Cortex of kidney (tissue), 1 donor: ENCODE data around the gene CD2BP2.
"Not testable (repeated sequence)": the region's sequence is repeated elsewhere in the genome, so short reads cannot be mapped to it uniquely, and the experiment has no call there.

Experiments used
- DNase-seq: peaks from one replicate; lab custom pipeline; 2025; lab: John Stamatoyannopoulos, UW

CD2BP2 gene

DNA sequence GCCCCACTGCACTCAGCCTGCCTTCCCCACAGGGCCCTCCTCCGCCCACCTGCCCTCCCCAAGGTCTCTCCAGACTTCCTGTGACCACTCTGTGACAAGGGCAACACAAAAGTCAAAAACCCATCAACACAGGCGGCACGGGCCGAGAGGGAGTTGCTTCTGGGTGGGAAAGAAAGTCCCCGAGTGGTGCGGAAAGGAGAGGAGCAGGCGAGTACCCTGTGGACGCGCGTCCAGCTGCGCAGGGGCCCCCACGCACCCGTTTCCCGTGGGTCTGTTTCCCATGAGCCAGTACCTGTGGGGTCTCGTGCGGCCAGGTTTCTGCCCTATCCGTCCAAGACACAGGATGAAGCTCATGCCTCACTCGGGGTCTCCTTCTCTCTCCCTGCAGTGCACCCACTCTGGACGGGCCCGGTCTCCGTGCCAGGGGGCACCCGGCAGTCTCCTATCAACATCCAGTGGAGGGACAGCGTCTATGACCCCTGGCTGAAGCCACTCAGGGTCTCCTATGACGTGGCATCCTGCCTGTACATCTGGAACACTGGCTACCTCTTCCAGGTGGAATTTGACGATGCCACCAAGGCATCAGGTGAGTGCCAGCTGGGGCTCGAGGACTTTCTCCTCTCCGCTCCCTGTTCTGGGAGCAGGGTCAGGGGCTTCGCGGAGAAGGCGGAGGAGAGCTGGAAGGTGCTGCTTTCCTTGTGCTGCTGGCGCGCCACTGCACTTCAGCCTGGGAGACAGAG is 12.2 kb downstream of the CD2BP2 start:
- no peak for DNase-seq

DNA sequence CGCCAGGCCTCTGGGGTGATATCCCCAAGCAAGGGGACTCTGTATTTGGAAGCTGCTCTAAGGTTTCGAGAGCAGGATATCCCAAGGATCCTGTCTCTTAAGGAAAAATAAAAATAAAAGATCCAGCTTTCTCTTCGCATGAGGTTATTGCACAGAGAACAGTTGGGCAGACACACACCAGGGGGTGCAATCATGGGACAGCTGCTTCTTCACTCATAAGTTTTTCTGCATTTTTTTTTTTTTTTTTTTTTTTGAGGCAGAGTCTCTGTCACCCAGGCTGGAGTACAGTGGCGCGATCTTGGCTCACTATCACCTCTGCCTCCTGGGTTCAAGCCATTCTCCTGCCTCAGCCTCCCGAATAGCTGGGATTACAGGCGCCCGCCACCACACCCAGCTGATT is 13.1 kb downstream of the CD2BP2 start:
- not testable (repeated sequence) for DNase-seq

DNA sequence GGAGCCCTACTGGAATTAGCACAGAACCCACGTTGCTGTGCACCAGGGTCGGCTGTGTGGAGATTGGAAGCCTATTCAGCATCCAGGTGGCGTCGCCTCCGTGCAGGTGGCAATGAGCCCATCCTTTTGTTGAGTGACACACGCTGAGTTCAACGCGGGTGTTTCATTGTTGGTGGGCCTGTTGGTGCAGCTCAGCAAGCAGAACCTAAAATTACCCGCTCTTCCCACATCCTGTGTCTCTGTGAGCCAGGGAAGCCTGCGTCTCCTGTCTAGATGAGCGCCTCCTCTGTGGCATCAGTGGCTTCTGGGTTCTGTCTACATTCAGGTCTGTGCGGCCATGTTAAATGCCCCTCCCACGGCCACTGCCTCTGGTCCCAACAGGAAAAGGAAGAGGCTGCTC is 14.5 kb downstream of the CD2BP2 start:
- no peak for DNase-seq

DNA sequence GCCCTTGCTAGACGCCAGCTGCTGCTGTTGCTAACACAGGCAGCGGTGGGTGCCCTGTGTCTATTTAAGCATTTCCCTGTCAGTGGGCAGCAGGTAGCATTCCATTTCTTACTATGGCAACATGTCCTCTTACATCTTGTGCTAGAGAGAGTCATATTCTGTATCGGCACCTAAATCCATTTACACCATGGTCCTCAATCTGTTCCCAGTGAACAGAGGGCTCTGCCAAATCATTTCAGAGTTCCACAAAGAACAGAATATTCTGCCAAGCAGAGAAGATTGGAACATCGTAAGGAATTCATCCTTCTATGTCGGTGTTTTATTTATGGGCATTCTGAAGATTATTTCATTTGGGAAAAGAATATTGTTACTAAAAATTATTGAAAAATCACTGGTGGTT is 16.4 kb downstream of the CD2BP2 start:
- not testable (repeated sequence) for DNase-seq

DNA sequence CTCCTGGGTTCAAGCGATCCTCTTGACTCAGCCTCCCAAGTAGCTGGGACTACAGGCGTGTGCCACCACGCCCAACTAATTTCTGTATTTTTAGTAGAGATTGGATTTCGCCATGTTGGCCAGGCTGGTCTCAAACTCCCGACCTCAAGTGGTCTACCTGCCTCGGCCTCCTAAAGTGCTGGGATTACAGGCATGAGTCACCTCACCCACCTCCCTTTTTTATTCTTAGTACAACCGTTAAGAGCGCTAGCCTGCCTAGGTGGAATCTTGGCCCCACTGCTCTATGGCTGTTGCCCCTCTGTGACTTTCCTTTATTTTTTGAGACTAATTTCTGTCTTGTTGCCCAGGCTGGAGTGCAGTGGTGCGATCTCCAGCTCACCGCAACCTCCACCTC is 17.1 kb downstream of the CD2BP2 start:
- DNase-seq: not testable (repeated sequence)

DNA sequence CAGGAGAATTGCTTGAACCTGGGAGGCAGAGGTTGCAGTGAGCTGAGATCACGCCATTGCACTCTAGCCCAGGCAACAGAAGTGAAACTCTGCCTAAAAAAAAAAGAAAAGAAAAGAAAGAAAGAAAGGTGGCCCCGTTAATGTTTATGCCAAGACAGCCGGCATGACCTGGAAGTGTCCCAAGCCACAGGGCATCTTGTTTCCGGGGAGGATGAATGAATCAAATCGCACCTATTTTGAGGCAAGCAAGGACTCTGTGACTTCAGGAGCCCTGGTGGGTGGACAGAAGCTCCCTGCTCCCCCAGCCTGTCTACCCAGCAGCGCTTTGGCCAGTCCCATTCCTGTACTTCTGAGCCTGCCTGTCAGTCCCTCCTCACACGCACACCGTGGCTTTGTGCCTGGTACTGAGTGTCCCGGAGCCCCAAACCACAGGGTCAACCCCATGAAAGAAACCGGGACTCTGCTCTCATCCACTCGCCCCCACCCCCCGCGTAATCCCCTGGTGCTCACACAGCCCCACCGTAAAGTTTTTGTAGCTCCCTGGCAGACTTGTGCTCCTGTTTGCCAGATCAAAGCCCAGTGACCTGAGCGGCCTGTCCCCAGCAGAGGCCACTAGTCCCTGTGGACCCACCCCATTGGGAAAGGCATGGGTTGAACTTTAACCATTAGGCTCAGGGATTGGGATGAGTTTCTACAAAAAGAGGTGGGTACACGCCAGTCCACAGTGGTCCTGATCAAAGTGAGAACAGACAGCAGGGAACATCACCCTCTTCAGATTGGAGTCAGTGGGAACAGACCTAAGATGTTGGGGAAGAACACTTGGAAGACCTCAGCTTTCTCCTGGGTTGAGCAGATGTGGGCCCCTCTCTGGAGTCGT is 19.3 kb downstream of the CD2BP2 start:
- DNase-seq: no peak

DNA sequence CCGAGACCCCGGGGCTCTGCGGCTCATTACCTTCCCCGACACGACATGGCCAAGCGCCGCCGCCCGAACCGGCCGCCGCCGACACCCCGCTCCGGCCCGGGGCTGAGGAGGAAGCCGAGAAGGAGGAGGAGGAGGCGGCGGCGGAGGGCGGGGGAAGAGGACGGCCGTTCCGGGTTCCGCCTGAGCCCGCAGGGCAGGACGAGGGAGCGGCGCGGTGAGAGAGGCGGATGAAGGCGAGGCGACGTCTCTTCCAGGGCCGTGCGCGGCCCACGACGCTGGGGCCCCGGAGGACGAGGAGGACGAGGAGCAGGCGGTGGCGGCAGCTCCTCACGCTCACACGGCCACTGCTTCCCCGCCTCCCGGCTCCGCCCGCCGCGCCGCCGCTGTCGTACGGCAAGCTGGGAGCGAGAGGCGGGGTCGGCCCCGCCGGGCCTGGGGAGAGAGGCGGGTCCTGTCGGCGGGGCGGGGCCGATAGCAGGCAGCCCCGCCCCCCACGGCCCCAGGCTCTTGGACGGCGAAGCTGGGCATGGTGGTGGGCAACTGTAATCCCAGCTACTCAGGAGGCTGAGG is 20.0 kb downstream of the CD2BP2 start:
- not testable (repeated sequence) for DNase-seq

DNA sequence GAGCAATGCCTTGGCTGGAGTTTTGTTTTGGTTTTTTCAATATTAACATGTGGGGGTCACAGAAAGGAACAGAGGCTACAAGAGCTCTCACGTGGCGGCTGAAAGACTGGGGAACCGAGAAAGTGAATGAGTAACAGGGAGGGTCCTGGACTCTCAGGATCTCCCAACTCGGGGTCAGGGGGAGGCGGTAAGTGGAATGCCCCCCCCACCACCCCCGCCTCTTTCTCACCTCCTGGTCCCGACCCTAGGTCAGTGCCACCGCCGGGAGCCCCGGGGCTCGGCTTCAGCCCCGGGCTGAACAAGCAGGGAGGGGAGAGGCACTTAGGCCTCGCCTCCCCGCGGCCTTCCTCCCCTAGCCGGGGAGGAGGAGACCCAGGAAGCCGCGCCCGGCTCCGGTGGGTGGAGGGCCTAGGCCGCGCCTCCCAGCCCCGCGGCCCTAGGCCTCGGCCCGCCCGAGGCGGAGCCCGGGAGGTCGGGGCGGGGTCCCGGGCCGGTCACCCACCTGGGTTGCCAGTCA is 20.6 kb downstream of the CD2BP2 start:
- DNase-seq: not testable (repeated sequence)

DNA sequence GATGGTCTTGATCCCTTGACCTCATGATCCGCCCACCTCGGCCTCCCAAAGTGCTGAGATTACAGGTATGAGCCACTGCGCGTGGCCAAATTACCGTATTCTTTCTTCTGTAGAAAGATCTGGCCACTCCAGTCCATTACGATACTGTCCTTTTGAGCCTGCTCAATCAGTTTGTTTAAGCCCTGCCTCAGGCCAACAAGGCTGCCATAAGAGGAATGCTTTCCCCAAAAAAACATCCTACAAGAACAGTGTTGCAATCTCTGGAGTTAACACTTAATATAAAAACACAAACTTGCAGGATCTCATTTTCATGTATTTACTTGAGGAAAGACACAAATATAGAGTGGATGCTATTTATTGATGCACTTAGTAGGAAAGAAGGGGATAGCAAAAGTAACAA is 30.9 kb downstream of the CD2BP2 start:
- not testable (repeated sequence) for DNase-seq

DNA sequence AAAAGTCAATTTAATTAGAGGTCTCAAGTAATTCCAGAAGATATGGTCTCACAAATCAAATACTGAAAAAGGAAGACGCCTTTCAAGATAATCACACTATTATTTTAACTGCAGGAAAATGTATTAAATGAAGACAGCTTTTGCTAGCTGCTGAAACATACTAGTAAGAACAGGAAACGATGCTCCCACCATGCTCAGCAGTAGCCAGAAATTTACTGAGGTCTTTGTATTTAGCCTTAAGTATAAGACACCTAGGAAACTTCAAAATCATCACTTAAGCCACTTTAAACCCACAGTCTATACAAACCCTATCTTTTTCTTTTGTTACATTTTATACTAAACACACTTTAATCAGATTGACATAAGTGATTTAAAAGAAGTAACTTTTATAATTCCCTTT is 36.5 kb downstream of the CD2BP2 start:
- not testable (repeated sequence) for DNase-seq

DNA sequence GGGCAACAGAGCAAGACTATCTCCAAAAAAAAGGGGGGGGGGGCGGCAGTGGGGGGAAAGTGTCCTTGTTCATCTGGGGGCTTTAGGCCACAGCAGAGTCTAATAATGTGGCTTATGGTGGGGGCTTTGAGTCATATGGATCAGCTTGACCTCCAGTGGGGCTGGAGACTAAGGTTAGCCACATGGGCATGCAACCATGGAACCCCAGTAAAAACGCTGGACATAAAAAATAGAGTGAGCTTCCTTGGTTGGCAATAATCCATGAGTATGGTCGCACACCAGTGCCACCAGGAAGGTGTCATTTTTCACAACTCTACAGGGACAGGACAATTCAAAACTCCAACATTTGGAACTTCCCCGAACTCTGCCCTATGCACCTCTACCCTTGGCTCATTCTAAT is 44.2 kb downstream of the CD2BP2 start:
- DNase-seq: not testable (repeated sequence)

DNA sequence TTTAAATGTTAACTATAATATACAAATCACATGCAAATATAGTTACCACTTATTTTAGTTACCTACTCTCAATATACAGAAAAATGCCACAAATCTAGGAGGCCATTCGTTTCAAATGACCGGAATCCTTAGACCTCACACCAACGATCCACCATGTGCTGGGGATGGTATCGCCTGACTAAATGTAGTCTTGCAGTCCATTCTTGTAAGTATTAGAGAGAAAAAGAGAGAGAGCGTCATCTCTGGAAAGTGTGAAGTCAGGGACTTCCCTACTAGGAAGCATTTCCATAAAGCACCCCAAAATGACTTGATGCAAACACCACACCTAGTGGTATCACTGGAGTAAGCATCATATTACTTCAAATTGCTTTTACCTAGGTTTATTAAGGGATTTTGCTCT is 45.9 kb downstream of the CD2BP2 start:
- not testable (repeated sequence) for DNase-seq
